Activated CD4-positive, CD25-positive, alpha-beta regulatory T cell treated with anti-CD3 and anti-CD28 coated beads, Interleukin-2, amount 50 U/mL, for 24 hours (primary cell): ENCODE results near the gene SEC22B.
"Not testable (repeated sequence)": the region's sequence is repeated elsewhere in the genome, so short reads cannot be mapped to it uniquely, and the experiment has no call there.

Experiments used
- ATAC-seq, 2 donors: fragments of 150-1000 bp; cut with Tn5 transposase; one replicate each; pipeline ENCODE4 v1.10.0; 2021; ENCODE audit warnings: mild to moderate bottlenecking in 1 of 2, moderate library complexity in 1 of 2

SEC22B gene

DNA sequence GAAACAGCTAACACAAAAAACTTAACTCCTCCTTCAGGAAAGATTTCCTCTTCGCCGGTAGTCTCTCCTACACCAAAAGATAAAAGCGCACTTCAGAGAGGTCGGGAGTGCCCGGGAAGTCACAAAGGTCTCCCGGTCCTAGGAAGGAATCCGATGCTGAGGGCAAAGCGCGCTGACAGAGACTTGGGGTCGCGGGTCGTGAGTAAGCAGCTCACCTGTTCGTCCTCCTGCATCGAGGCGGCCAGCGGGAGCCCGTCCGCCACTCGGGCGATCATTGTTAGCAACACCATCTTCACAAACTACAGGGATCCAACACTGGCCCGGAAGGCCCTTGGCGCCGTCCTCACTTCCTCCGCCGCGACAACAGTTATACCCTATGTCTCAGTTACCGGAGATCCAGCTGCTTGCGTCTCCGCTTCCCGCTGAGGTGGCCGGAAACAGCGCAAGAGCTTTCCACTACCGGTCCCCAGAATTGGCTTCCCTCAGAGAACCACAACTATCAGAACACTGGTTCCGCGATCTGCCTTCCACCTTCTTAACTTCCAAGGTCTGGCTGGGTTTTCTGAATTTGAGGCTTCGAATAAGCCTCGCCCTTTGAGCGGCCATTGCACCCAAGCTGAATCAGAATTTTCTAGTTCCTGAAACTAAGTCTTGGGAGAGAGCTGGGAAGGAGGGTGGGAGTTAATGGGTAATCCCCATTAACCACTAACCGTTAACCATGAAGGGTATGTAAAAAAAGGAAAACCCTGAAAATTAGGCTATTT lies at the start of gene SEC22B:
SEC22B (minus strand) TSS at position 429 of the 764 bp plus-strand sequence; CDS start at position 290, 139 bp downstream.
- peak; percentile 99 for ATAC-seq

- ATAC-seq, result not testable (repeated sequence)
These were observed 41.6 kb upstream of the SEC22B start for GRCh38 chr1:120217933-120218332.

GRCh38 chr1:120217175-120217929 lies 41.0 kb upstream of the SEC22B start:
- ATAC-seq, result not testable (repeated sequence)

DNA sequence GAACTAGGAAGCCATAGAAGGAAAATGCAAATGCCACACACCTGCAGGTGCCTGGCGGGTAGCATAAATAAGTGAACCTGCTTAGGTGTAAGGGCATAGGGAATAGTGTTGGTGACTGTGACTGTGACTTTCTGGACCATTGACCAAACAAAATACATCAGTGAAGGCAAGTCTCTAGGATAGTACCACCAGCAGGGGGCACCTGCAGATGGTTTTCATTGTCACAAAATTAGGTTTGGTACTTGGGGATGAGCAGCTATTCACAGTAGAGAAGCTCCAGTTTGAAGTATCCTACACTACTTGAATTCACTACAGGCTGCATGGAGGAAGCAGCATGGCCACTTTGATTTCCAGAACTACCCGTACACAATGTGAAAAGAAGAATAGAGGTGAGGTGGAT lies 37.3 kb upstream of the SEC22B start:
- peak; percentile 51 to 55 for ATAC-seq

GRCh38 chr1:120210754-120211153 lies 34.4 kb upstream of the SEC22B start:
- not testable (repeated sequence) for ATAC-seq

DNA sequence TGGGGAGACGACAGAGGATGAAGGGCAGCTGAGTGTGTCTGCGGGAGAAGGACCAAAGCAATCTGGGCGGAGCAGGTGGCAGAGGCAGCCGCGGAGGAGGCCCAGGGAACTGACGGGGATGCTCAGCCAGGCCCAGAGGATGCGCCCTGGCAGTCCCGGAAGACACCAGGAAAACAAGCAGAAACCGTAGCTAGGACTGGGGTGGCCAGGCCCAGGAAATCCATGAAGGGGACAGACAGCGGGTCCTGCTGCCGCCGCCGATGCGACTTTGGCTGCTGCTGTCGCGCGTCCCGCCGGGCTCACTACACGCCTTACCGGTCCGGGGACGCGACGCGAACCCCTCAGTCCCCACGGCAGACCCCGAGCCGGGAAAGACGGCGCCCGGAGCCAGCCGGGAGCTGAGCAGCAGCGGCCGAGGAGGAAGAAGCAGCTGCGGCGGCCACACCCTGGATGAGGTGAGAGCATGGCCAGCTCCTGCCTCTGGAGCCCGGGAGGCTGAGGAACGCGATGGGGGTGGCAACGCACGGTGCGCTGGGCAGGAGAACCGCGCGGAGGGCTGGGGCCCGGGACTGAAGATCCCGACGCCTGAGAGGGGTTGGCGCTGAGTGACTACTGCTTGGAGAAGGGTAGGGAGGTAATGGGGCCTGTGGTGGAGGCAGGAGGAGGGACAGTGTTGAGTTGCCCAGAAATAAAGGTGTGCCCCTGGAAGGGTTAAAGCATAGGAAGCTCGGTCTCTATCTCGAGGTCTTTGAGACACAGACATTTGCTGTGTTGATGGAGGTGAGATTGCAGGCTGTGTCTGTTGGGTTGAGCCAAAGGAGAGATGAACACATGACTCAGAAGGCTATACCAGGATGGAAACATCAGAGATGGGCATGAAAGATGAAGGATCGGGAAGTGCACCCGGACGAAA lies 20.8 kb upstream of the SEC22B start:
- ATAC-seq, result peak; percentile 17 to 24

DNA sequence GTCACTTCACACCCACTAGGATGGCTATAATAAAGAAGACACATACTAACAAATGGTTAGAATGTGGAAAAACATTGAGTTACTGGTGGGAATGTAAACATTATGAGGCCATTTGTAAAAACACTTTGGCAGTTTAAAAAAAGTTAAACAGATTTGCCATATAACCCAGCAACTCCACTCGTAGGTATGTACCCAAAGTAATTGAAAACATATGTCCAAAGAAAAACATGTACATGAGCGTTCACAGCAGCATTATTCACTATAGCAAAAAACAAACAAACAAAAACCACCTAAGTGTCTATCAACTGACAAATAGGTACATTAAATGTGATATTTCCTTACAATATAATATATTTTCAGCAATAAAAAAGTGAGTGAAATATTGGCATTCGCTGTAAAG lies 12.3 kb upstream of the SEC22B start:
- ATAC-seq, result not testable (repeated sequence)

DNA sequence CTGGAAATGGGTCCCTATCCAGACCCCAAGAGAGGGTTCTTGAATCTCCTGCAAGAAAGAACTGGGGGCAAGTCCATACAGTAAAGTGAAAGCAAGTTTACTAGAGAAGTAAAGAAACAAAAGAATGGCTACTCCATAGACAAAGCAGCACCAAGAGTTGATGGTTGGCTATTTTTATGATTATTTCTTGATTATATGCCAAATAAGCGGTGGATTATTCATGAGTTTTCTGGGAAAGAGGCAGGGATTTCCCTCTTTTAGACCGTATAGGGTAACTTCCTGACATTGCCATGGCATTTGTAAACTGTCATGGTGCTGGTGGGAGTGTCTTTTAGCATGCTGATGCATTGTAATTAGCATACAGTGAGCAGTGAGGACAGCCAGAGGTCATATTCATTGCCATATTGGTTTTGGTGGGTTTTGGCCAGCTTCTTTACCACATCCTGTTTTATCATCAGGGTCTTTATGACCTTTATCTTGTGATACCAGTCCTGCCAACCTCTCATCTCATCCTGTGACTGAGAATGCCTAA lies 5.9 kb upstream of the SEC22B start:
- ATAC-seq, result not testable (repeated sequence)

- not testable (repeated sequence) for ATAC-seq
These were observed 3.7 kb upstream of the SEC22B start for GRCh38 chr1:120179811-120180690.

DNA sequence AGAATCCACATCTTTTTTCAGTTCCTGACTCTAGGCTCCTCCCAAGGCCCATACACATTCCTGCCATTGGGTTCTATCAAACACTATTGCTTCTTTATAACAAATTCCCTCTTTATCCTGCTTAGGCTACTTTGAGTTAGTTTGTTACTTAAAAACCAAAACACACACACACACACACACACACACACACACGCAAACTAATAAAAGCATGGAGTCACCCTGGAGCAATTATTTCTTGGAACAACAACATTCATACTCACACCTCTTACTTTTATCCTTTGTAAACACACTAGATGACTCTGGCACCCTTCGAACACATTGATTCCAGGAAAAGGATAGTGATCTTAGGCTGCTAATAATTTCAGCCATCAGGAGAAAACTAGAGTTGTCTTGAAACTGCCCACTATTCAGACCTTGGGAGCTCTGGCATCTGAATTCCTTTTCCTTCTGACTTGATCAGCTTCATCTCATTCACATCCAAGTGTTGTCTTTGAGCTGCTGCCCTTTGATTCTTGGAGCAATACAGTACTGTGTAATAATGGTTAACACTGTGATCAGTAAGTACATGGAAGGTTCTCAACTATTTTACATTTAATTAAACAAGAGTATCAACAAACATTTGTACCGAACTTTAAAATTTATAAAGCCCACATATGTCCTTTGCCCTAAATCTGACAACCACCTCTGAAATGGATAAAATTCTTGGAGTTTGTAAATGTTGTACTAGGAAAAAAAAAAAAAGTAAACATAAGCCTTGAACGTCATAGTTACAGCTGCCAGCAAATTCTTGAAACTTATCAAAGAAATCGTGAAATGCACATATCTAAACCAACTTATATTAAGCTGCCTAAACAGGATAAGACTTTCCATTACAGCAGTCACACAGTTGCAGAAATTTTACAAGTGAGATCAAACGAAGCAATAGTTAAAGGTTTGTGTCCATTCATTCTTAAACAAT lies 2.8 kb upstream of the SEC22B start:
- ATAC-seq, result no peak

DNA sequence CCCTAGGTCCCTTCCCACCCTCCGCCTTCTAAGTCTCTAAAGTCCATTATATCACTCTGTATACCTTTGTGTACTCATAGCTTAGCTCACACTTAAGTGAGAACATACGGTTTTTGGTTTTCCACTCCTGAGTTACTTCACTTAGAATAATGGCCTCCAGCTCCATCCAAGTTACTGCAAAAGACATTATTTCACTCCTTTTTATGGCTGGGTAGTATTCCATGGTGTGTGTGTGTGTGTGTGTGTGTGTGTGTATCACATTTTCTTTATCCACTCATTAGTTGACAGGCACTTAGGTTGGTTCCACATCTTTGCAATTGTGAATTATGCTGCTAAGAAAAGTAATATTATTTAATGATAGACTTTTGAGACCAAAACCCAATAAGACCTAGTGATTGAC lies 1.7 kb upstream of the SEC22B start:
- not testable (repeated sequence) for ATAC-seq

- not testable (repeated sequence) for ATAC-seq
These were observed 632 bp downstream of the SEC22B start for GRCh38 chr1:120175688-120176087.

- ATAC-seq, result not testable (repeated sequence)
These were observed 11.6 kb downstream of the SEC22B start for GRCh38 chr1:120164761-120165160.

GRCh38 chr1:120162015-120162414 lies 14.3 kb downstream of the SEC22B start:
- not testable (repeated sequence) for ATAC-seq

DNA sequence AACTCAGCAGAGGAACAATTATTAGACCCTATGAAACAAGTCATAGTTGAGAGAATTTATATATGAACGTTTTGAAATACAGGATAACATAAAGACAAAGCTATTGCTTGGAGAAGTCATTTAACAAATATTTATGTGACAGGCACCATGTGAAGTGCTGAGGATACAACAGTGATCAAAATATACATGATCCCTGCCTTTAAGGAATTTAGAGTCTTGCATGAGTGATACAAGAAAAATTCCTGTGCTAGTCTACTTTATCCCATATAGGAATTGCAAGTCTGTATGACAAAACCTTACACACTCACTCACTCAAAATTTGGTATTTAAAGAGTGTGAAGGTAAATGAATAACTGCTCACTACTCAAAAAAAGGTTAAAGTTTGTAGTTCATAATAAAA lies 17.8 kb downstream of the SEC22B start:
- not testable (repeated sequence) for ATAC-seq

DNA sequence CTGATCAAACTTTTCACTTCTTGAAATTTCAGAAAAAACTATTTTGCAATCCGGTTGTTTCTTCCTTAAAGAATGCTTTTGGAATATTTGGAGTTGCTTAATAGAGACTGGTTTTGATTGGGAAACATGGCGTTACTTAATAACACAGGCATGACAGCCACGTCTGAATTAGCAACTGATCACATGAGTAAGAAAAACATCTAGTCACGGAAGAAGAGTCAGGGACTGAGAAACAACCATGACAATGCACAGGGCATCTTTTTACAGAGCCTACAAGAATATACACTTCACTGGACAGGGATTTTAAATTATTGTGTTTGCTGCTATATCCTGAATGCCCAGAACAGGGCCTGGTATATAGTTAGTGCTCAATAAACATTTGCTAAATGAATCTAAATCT lies 18.2 kb downstream of the SEC22B start:
- not testable (repeated sequence) for ATAC-seq

DNA sequence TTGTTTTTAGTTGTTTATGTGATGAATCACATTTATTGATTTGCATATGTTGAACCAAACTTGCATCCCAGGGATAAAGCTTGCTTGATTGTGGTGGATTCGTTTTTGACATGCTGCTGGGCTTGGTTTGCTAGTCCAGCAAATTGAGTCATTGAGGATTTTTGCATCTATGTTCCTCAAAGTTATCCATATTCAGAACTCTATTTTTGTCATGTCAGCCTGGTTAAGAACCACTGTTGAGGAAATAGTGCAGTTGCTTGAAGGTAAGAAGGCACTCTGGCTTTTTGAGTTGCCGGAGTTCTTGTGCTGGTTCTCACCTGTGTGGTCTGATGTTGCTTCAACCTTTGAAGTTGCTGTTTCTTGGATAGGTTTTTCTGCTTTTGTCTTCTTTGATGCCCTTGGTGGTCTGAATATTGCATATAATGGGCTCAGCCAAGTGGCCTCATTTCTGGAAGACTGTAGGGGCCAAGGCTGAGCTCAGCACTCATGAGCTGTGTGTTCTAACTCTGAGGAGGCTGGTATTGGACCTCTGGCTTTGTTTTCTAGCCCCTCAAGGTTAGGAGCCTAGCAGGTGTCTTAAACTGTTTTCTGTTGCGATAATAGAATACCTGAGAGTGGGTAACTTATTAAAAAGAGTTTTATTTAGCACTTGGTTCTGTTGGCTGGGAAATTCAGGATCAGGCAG lies 26.0 kb downstream of the SEC22B start:
- not testable (repeated sequence) for ATAC-seq

DNA sequence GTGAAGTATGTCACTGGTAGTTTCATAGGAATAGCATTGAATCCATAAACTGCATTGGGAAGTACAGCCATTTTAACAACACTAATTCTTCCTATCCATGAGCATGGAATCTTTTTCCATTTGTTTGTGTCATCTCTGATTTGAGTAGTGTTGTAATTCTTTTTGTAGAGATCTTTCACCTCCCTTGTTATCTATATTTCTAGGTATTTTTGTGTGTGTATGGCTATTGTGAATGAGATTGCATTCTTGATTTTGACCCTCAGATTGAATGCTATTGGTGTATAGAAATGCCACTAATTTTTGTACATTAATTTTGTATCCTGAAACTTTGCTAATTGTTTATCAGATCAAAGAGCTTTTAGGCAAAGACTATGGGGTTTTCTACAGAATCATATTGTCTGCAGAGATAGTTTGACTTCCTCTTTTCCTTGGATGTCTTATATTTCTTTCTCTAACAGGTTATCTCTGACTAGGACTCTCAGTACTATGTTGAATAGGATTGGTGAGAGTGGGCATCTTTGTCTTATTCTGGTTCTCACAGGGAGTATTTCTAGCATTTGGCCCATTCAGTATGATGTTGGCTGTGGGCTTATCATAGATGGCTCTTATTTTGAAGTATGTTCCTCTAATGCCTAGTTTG lies 26.8 kb downstream of the SEC22B start:
- ATAC-seq, result not testable (repeated sequence)

DNA sequence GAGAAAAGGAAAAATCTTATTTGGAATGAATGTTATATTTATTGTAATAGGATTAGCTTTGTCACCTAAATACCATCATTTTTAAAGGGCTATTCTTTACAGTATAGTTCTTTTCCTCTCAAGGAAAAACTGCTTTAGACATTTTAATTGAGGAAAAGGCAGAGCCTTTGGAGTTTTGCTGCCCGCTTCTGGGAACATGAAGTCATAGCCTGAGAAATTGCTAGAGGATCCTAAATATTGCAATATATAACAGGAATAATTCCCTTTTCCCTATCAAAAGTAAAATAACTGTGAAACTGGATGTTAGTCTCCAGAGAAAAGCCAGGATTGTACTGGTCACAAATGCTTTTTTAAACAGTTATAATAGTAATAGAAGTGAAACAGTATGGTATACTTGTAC lies 30.5 kb downstream of the SEC22B start:
- ATAC-seq, result not testable (repeated sequence)
